ENCODE measurements around the gene LRRC8D.

Gene LRRC8D

DNA sequence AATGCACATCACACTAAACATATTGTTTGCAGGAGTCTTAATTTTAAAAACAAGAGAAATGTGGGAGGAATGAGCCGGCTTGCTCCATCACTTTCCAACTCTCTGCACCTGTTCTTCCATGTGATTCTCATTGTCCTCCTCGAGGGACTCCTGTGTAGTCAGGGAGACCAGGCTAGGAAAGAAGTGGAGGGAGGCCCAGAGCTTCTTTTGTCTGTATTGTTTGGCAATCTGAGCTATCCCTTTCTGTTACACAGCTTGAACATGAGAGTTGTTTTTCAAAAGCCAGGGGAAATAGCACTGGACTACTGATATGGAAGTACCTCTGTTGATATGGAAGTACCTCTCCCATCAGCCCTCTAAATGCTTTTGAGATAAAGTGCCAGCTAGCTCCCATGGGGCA, 18.8 kb upstream of the LRRC8D start:
- Histone ChIP-seq H3K79me1 (replicated peaks; ENCODE audit: low read length, poor library complexity, severe bottlenecking) (no peaks in the 10 kb centered on the region), H3K9ac (ENCODE audit: low read length) (no peak overlapping the region), H3K23ac (ENCODE audit: low read length in 2 of 2) (no peak overlapping the region), H3K27ac (ENCODE audit: low read length, poor library complexity, severe bottlenecking) (no peak overlapping the region), H3K4ac (ENCODE audit: low read depth in 1 of 2, low read length in 2 of 2) (no peak overlapping the region), H3K27me3 (ENCODE audit: control insufficient read depth in 1 of 2, insufficient read depth in 1 of 2, low read length in 2 of 2) (no peaks in the 10 kb centered on the region), H2BK120ac (ENCODE audit: low read depth, low read length) (no peak overlapping the region), H3K36me3 (ENCODE audit: control insufficient read depth in 1 of 2, insufficient read depth in 2 of 2, low read depth in 1 of 2, low read length in 2 of 2) (no peaks in the 10 kb centered on the region), H4K91ac (ENCODE audit: low read length) (no peak overlapping the region), H2AK5ac (ENCODE audit: low read length, severe bottlenecking) (no peak overlapping the region), H2BK12ac (ENCODE audit: low read length in 2 of 2) (no peak overlapping the region), H3K18ac (ENCODE audit: low read depth in 1 of 2, low read length in 2 of 2) (no peak overlapping the region), H3K9me3 (ENCODE audit: control insufficient read depth, low read length) (no peaks in the 10 kb centered on the region), H3K4me3 (ENCODE audit: insufficient read depth in 1 of 2, low read depth in 1 of 2, low read length in 2 of 2) (no peak overlapping the region), H3K14ac (ENCODE audit: low read length in 2 of 2) (no peak overlapping the region), H2BK15ac (ENCODE audit: low read depth, poor library complexity, severe bottlenecking) (no peak overlapping the region), H3K4me1 (ENCODE audit: control insufficient read depth, insufficient read depth, low read depth, low read length) (no peaks in the 10 kb centered on the region), H3K4me2 (ENCODE audit: low read length, poor library complexity, severe bottlenecking) (no peak overlapping the region), H2AFZ (ENCODE audit: low read depth, low read length) (no peak overlapping the region), H4K8ac (ENCODE audit: low read length) (no peak overlapping the region), H2BK5ac (ENCODE audit: low read depth, low read length, poor library complexity, severe bottlenecking) (no peak overlapping the region)
- no CpG with 5 or more reads among the region's 2 CpGs for WGBS
- no peak for DNase-seq

DNA sequence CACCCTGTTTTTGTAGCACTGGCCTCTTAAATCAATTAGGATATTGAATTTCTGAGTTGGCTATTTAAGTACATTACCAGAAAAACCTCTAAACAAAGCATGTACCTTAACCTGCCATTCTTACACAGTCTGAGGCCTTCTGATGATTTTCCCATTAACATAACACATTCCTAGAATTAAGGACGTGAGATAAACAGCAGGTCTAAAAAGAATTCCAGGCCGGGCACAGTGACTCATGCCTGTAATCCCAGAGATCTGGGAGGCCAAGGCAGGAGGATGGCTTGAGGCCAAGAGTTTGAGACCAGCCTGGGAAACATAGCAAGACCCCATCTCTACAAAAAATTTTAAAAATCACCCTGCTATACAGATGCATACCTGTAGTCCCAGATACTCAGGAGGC, 18.0 kb upstream of the LRRC8D start:
- WGBS: 15% methylated on average over 2 of the region's 2 CpGs
- Histone ChIP-seq H4K91ac (ENCODE audit: low read length) (no peak overlapping the region), H2AK5ac (ENCODE audit: low read length, severe bottlenecking) (no peak overlapping the region), H3K14ac (ENCODE audit: low read length in 2 of 2) (no peak overlapping the region), H3K23ac (ENCODE audit: low read length in 2 of 2) (no peak overlapping the region), H3K27me3 (ENCODE audit: control insufficient read depth in 1 of 2, insufficient read depth in 1 of 2, low read length in 2 of 2) (no peaks in the 10 kb centered on the region), H2BK12ac (ENCODE audit: low read length in 2 of 2) (no peak overlapping the region), H2BK5ac (ENCODE audit: low read depth, low read length, poor library complexity, severe bottlenecking) (no peak overlapping the region), H3K4me3 (ENCODE audit: insufficient read depth in 1 of 2, low read depth in 1 of 2, low read length in 2 of 2) (no peak overlapping the region), H3K27ac (ENCODE audit: low read length, poor library complexity, severe bottlenecking) (no peak overlapping the region), H3K36me3 (ENCODE audit: control insufficient read depth in 1 of 2, insufficient read depth in 2 of 2, low read depth in 1 of 2, low read length in 2 of 2) (no peaks in the 10 kb centered on the region), H3K79me1 (replicated peaks; ENCODE audit: low read length, poor library complexity, severe bottlenecking) (no peaks in the 10 kb centered on the region), H3K9ac (ENCODE audit: low read length) (no peak overlapping the region), H2AFZ (ENCODE audit: low read depth, low read length) (no peak overlapping the region), H3K18ac (ENCODE audit: low read depth in 1 of 2, low read length in 2 of 2) (no peak overlapping the region), H3K4ac (ENCODE audit: low read depth in 1 of 2, low read length in 2 of 2) (no peak overlapping the region), H3K4me2 (ENCODE audit: low read length, poor library complexity, severe bottlenecking) (no peak overlapping the region), H2BK120ac (ENCODE audit: low read depth, low read length) (no peak overlapping the region), H3K9me3 (ENCODE audit: control insufficient read depth, low read length) (no peaks in the 10 kb centered on the region), H2BK15ac (ENCODE audit: low read depth, poor library complexity, severe bottlenecking) (no peak overlapping the region), H4K8ac (ENCODE audit: low read length) (no peak overlapping the region), H3K4me1 (ENCODE audit: control insufficient read depth, insufficient read depth, low read depth, low read length) (no peaks in the 10 kb centered on the region)
- DNase-seq: no peak

DNA sequence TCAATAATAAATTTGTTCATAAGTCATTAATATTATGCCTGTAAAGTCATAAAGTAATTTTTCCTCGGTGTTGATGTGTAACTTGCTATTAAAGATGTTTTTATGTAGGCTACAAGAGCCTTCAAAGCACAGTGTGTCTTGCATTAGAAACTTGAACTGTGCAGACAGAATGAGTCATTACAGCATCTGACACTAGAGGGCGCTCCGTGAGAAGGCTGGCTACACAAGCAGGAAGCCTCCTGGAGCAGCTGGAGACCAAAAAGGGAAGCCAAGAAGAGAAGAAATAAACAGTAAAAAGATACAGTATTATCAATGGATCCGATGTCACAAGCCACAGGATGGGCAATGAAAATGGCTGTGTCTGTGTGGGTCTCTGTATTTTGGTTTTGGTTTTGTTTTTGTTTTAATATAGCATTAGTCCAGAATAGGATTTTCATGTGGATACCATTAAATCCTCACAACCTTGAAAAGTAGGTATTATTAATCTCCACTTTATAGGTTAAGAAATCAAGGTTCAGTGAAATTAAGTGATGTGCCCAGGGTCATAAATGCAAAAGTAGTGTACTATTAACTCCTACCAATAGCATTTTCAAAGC, 16.1 kb upstream of the LRRC8D start:
- Histone ChIP-seq H3K79me1 (replicated peaks; ENCODE audit: low read length, poor library complexity, severe bottlenecking) (no peaks in the 10 kb centered on the region), H2AK5ac (ENCODE audit: low read length, severe bottlenecking) (no peak overlapping the region), H2BK15ac (ENCODE audit: low read depth, poor library complexity, severe bottlenecking) (no peak overlapping the region), H3K4me1 (ENCODE audit: control insufficient read depth, insufficient read depth, low read depth, low read length) (peaks cover 6% of the 10 kb centered on the region), H3K27me3 (ENCODE audit: control insufficient read depth in 1 of 2, insufficient read depth in 1 of 2, low read length in 2 of 2) (no peaks in the 10 kb centered on the region), H2BK12ac (ENCODE audit: low read length in 2 of 2) (no peak overlapping the region), H3K27ac (ENCODE audit: low read length, poor library complexity, severe bottlenecking) (no peak overlapping the region), H2BK120ac (ENCODE audit: low read depth, low read length) (no peak overlapping the region), H4K8ac (ENCODE audit: low read length) (no peak overlapping the region), H3K9me3 (ENCODE audit: control insufficient read depth, low read length) (no peaks in the 10 kb centered on the region), H3K18ac (ENCODE audit: low read depth in 1 of 2, low read length in 2 of 2) (no peak overlapping the region), H3K4ac (ENCODE audit: low read depth in 1 of 2, low read length in 2 of 2) (no peak overlapping the region), H2AFZ (ENCODE audit: low read depth, low read length) (no peak overlapping the region), H3K23ac (ENCODE audit: low read length in 2 of 2) (no peak overlapping the region), H3K4me3 (ENCODE audit: insufficient read depth in 1 of 2, low read depth in 1 of 2, low read length in 2 of 2) (no peak overlapping the region), H3K36me3 (ENCODE audit: control insufficient read depth in 1 of 2, insufficient read depth in 2 of 2, low read depth in 1 of 2, low read length in 2 of 2) (no peaks in the 10 kb centered on the region), H4K91ac (ENCODE audit: low read length) (no peak overlapping the region), H3K9ac (ENCODE audit: low read length) (no peak overlapping the region), H3K4me2 (ENCODE audit: low read length, poor library complexity, severe bottlenecking) (no peak overlapping the region), H2BK5ac (ENCODE audit: low read depth, low read length, poor library complexity, severe bottlenecking) (no peak overlapping the region), H3K14ac (ENCODE audit: low read length in 2 of 2) (no peak overlapping the region)
- 0% methylated on average over 4 of the region's 4 CpGs for WGBS
- peak; percentile 82 for DNase-seq

DNA sequence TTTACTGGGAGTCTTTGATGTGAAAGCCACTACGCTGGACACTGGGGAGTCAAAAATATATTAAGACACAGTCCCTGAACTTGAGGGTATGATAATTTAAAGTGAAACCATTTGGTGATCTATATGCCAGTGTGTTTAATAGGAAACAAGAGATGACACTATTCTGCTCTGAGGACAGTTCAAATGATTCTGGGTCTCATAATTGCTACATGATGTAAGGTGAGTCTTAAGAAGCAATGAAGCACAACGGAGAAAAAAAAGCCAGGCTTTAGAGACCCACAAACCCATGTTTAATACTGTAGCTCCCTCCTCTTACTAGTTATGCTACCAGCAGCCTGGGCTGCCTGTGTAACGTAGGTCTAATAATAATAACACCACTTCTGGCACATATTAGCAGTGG, 14.2 kb upstream of the LRRC8D start:
- Histone ChIP-seq H3K23ac (ENCODE audit: low read length in 2 of 2) (no peak overlapping the region), H2BK120ac (ENCODE audit: low read depth, low read length) (no peak overlapping the region), H3K4me2 (ENCODE audit: low read length, poor library complexity, severe bottlenecking) (no peak overlapping the region), H3K4me1 (ENCODE audit: control insufficient read depth, insufficient read depth, low read depth, low read length) (peaks cover 6% of the 10 kb centered on the region), H4K8ac (ENCODE audit: low read length) (no peak overlapping the region), H2BK15ac (ENCODE audit: low read depth, poor library complexity, severe bottlenecking) (no peak overlapping the region), H2BK5ac (ENCODE audit: low read depth, low read length, poor library complexity, severe bottlenecking) (no peak overlapping the region), H2AFZ (ENCODE audit: low read depth, low read length) (no peak overlapping the region), H3K9ac (ENCODE audit: low read length) (no peak overlapping the region), H3K4ac (ENCODE audit: low read depth in 1 of 2, low read length in 2 of 2) (no peak overlapping the region), H4K91ac (ENCODE audit: low read length) (no peak overlapping the region), H3K27me3 (ENCODE audit: control insufficient read depth in 1 of 2, insufficient read depth in 1 of 2, low read length in 2 of 2) (no peaks in the 10 kb centered on the region), H3K14ac (ENCODE audit: low read length in 2 of 2) (no peak overlapping the region), H3K79me1 (replicated peaks; ENCODE audit: low read length, poor library complexity, severe bottlenecking) (no peaks in the 10 kb centered on the region), H3K18ac (ENCODE audit: low read depth in 1 of 2, low read length in 2 of 2) (no peak overlapping the region), H2BK12ac (ENCODE audit: low read length in 2 of 2) (no peak overlapping the region), H3K4me3 (ENCODE audit: insufficient read depth in 1 of 2, low read depth in 1 of 2, low read length in 2 of 2) (no peak overlapping the region), H3K27ac (ENCODE audit: low read length, poor library complexity, severe bottlenecking) (no peak overlapping the region), H3K9me3 (ENCODE audit: control insufficient read depth, low read length) (no peaks in the 10 kb centered on the region), H3K36me3 (ENCODE audit: control insufficient read depth in 1 of 2, insufficient read depth in 2 of 2, low read depth in 1 of 2, low read length in 2 of 2) (no peaks in the 10 kb centered on the region), H2AK5ac (ENCODE audit: low read length, severe bottlenecking) (no peak overlapping the region)
- WGBS: 99% methylated on average over 3 of the region's 3 CpGs
- DNase-seq: no peak
